Testis (tissue), 2 donors: ENCODE data around the gene ARSG.

Experiments
- POLR2A ChIP-seq: fragments of 450-650 bp; IDR thresholded peaks from one replicate; pipeline ENCODE4 v1.6.1; 2017; ENCODE audit warnings: antibody characterized with exemption, mild to moderate bottlenecking, moderate library complexity
- TF ChIP-seq, protein P1 (sequence below), 3 experiments: fragments of 450-650 bp in 2 of 3; fragments of 200-600 bp in 1 of 3; sonication (generic) in 1 of 3; IDR thresholded peaks; one replicate each; pipeline ENCODE4 v1.5.1; 2016 to 2019; ENCODE audit warnings: antibody characterized with exemption in 3 of 3, mild to moderate bottlenecking in 2 of 3, moderate library complexity in 1 of 3

DNA sequence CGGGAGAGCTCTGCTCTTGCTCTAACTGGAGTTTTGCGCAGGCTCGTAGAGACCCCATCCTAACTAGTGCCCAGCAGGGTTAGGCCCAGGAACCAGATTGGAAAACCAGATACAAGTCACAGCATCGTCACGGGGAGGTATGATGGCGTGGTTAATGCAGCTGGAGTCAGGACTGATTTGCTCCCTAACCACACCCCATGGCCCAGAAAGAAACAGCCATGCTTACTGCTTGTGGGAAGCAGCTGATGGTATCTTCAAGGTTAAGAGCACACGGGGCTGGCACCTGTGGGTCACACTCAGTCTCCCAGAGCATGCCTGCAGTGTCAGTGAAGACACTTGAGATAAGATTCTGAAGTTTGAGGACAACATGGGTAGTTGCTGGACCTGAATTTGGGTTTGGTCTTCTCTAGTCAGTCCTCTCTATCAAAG is 105.8 kb downstream of the ARSG start:
- TF ChIP-seq, protein P1, sequence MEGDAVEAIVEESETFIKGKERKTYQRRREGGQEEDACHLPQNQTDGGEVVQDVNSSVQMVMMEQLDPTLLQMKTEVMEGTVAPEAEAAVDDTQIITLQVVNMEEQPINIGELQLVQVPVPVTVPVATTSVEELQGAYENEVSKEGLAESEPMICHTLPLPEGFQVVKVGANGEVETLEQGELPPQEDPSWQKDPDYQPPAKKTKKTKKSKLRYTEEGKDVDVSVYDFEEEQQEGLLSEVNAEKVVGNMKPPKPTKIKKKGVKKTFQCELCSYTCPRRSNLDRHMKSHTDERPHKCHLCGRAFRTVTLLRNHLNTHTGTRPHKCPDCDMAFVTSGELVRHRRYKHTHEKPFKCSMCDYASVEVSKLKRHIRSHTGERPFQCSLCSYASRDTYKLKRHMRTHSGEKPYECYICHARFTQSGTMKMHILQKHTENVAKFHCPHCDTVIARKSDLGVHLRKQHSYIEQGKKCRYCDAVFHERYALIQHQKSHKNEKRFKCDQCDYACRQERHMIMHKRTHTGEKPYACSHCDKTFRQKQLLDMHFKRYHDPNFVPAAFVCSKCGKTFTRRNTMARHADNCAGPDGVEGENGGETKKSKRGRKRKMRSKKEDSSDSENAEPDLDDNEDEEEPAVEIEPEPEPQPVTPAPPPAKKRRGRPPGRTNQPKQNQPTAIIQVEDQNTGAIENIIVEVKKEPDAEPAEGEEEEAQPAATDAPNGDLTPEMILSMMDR (IDR thresholded peaks at IDR 0.05), result no peak
- no peak for TF ChIP-seq POLR2A
